Liver (tissue), 9 donors: Measurements from ENCODE around the gene COLEC12. TPM values are rescaled to one million over a fixed set of nuclear protein-coding genes. Genes with fewer than 3 reads are reported as not detected.

Experiments used
- DNase-seq: peaks from one replicate; pipeline ENCODE4 v3.0.0-alpha.2; 2017; ENCODE audit warnings: low spot score
- H3K27ac ChIP-seq, 2 donors: one replicate each; pipeline ENCODE4 v1.7.0; 2013; ENCODE audit warnings: inconsistent platforms in 2 of 2, low read length in 2 of 2, control low read depth in 1 of 2, low read depth in 1 of 2, mild to moderate bottlenecking in 1 of 2
- H3K27me3 ChIP-seq, 4 donors: one replicate each; pipeline versions ENCODE4 v1.6.1 to v1.7.0; 2013; ENCODE audit warnings: low read length in 3 of 4, inconsistent platforms in 1 of 4, mild to moderate bottlenecking in 1 of 4, moderate library complexity in 1 of 4; ENCODE audit not compliant: control insufficient read depth in 4 of 4, insufficient read depth in 4 of 4
- H3K36me3 ChIP-seq, 4 donors: one replicate each; pipeline versions ENCODE4 v1.6.1 to v1.7.0; 2013; ENCODE audit warnings: low read length in 3 of 4, mild to moderate bottlenecking in 3 of 4, low read depth in 1 of 4, moderate library complexity in 1 of 4; ENCODE audit not compliant: control insufficient read depth in 4 of 4, insufficient read depth in 3 of 4
- H3K4me1 ChIP-seq, 4 donors: one replicate each; pipeline versions ENCODE4 v1.6.1 to v1.7.0; 2013; ENCODE audit warnings: low read length in 3 of 4, mild to moderate bottlenecking in 3 of 4, moderate library complexity in 1 of 4; ENCODE audit not compliant: control insufficient read depth in 4 of 4, insufficient read depth in 4 of 4
- H3K4me3 ChIP-seq, 3 donors: one replicate each; pipeline versions ENCODE4 v1.6.1 to v1.7.0; 2013; ENCODE audit warnings: low read length in 3 of 3, control low read depth in 1 of 3, low read depth in 1 of 3, mild to moderate bottlenecking in 1 of 3
- H3K9ac ChIP-seq, 2 donors: one replicate each; pipeline ENCODE4 v1.7.0; 2013; ENCODE audit warnings: low read length in 2 of 2, mild to moderate bottlenecking in 2 of 2, moderate library complexity in 2 of 2, control low read depth in 1 of 2, low read depth in 1 of 2
- H3K9me3 ChIP-seq, 4 donors: one replicate each; pipeline versions ENCODE4 v1.6.1 to v1.7.0; 2013; ENCODE audit warnings: low read length in 3 of 4; ENCODE audit not compliant: control insufficient read depth in 4 of 4
- EGR1 ChIP-seq, 2 donors: IDR thresholded peaks; 2 replicates each; pipeline ENCODE4 v1.6.1; 2016 to 2018; ENCODE audit warnings: antibody characterized with exemption in 2 of 2, low read depth in 2 of 2
- FOXA1 ChIP-seq: IDR thresholded peaks from 2 replicates; pipeline ENCODE4 v1.6.1; 2016; ENCODE audit warnings: antibody characterized with exemption
- FOXA2 ChIP-seq: IDR thresholded peaks from 2 replicates; pipeline ENCODE4 v1.6.1; 2016; ENCODE audit warnings: antibody characterized with exemption
- GABPA ChIP-seq, 2 donors: IDR thresholded peaks in 1 of 2; conservative IDR thresholded peaks in 1 of 2; 2 replicates each; pipeline ENCODE4 v1.6.1; 2016; ENCODE audit warnings: antibody characterized with exemption in 2 of 2, mild to moderate bottlenecking in 1 of 2, moderate library complexity in 1 of 2
- HNF4A ChIP-seq, 2 donors: conservative IDR thresholded peaks; 2 replicates each; pipeline ENCODE4 v1.6.1; 2016; ENCODE audit warnings: antibody characterized with exemption in 2 of 2, mild to moderate bottlenecking in 2 of 2
- HNF4G ChIP-seq: IDR thresholded peaks from 2 replicates; pipeline ENCODE4 v1.6.1; 2016; ENCODE audit warnings: antibody characterized with exemption
- JUND ChIP-seq, 2 donors: IDR thresholded peaks; 2 replicates each; pipeline ENCODE4 v1.6.1; 2016; ENCODE audit warnings: antibody characterized with exemption in 2 of 2
- NR2F2 ChIP-seq: IDR thresholded peaks from 2 replicates; pipeline ENCODE4 v1.6.1; 2016; ENCODE audit warnings: antibody characterized with exemption
- RAD21 ChIP-seq, 2 donors: IDR thresholded peaks; 2 replicates each; pipeline ENCODE4 v1.6.1; 2016; ENCODE audit warnings: antibody characterized with exemption in 2 of 2, mild to moderate bottlenecking in 2 of 2
- REST ChIP-seq: IDR thresholded peaks from 2 replicates; pipeline ENCODE4 v1.6.1; 2016; ENCODE audit warnings: antibody characterized with exemption, mild to moderate bottlenecking
- RXRA ChIP-seq, 2 donors: IDR thresholded peaks; 2 replicates each; pipeline ENCODE4 v1.6.1; 2017 to 2018; ENCODE audit warnings: antibody characterized with exemption in 2 of 2, mild to moderate bottlenecking in 1 of 2
- SP1 ChIP-seq: IDR thresholded peaks from 2 replicates; pipeline ENCODE4 v1.6.1; 2018; ENCODE audit warnings: antibody characterized with exemption, mild to moderate bottlenecking
- TAF1 ChIP-seq: conservative IDR thresholded peaks from 2 replicates; pipeline ENCODE4 v1.6.1; 2016; ENCODE audit warnings: antibody characterized with exemption, mild to moderate bottlenecking
- YY1 ChIP-seq: IDR thresholded peaks from 2 replicates; pipeline ENCODE4 v1.6.1; 2016; ENCODE audit warnings: antibody characterized with exemption, mild to moderate bottlenecking
- ZBTB33 ChIP-seq: IDR thresholded peaks from 2 replicates; pipeline ENCODE4 v1.6.1; 2016; ENCODE audit warnings: antibody characterized with exemption
- WGBS: extraction: QIAGEN DNeasy Blood & Tissue Kit; methylation state at CpG from one replicate; pipeline ENCODE4 v1.1.7; 2013; 5-methylcytosine and 5-hydroxymethylcytosine counted together
- polyA plus RNA-seq, 2 donors: library from polyadenylated mRNA; stranded (reverse) in 1 of 2; unstranded in 1 of 2; fragments of 200-250 nt in 1 of 2; fragments of >200 nt in 1 of 2; fragmentation: Nextera tagmentation in 1 of 2; extraction: Ambion mirVana in 1 of 2; gene quantifications; one replicate each; pipeline versions ENCODE4 v1.2.1 to v1.2.3, GENCODE V29; 2013 to 2015
- total RNA-seq, 2 donors: library from RNA; depleted of rRNA; stranded (reverse); fragments of >200 nt; gene quantifications; one replicate each; pipeline ENCODE4 v1.2.3, GENCODE V29; 2014
- donor health status: healthy.
- donor health status: healthy.
- donor health status: healthy.
- donor health status: healthy.
- donor health status: healthy.

COLEC12 gene
- total and polyA plus RNA-seq, 4 donors: 0.03 to 1.6 (median 0.28) TPM

- Histone ChIP-seq H3K27me3 (peaks cover 0 to 3% (median 0%) of the 10 kb centered on the region in 4 donors), H3K4me1 (no peaks in the 10 kb centered on the region), H3K36me3 (no peaks in the 10 kb centered on the region), H3K4me3 (no peak overlapping the region), H3K27ac (no peak overlapping the region), H3K9me3 (peaks cover 0 to 1% (median 0%) of the 10 kb centered on the region in 4 donors), H3K9ac (no peak overlapping the region)
- 96% methylated on average over 1 of the region's 1 CpG for WGBS
- no peak for DNase-seq
- TF ChIP-seq FOXA2: no peak
Measured at GRCh38 chr18:408367-408766, 92.1 kb downstream of the COLEC12 start.

GRCh38 chr18:407626-408224 lies 92.8 kb downstream of the COLEC12 start:
- H3K4me3 ChIP-seq: no peak overlapping the region
- 82% methylated on average over 4 of the region's 4 CpGs for WGBS
- H3K4me1 ChIP-seq: no peaks in the 10 kb centered on the region
- peaks cover 0 to 1% (median 0%) of the 10 kb centered on the region in 4 donors for H3K9me3 ChIP-seq
- H3K27me3 ChIP-seq: peaks cover 0 to 3% (median 0%) of the 10 kb centered on the region in 4 donors
- H3K36me3 ChIP-seq: no peaks in the 10 kb centered on the region
- H3K27ac ChIP-seq: no peak overlapping the region
- H3K9ac ChIP-seq: no peak overlapping the region
- DNase-seq: no peak
- TF ChIP-seq EGR1 (IDR thresholded peaks at IDR 0.05; ENCODE audit: low read depth in 2 of 2): no peak
- no peak for TF ChIP-seq RXRA (IDR thresholded peaks at IDR 0.05)
- no peak for TF ChIP-seq YY1
- no peak for TF ChIP-seq JUND (IDR thresholded peaks at IDR 0.05)
- no peak for TF ChIP-seq REST
- no peak for TF ChIP-seq TAF1
- TF ChIP-seq HNF4A (conservative IDR thresholded peaks at IDR 0.05): no peak
- no peak for TF ChIP-seq FOXA1
- no peak for TF ChIP-seq GABPA (IDR thresholded peaks at IDR 0.05 in 1 of 2, conservative IDR thresholded peaks at IDR 0.05 in 1 of 2)
- TF ChIP-seq ZBTB33: no peak
- no peak for TF ChIP-seq SP1
- TF ChIP-seq RAD21 (IDR thresholded peaks at IDR 0.05): no peak
- no peak for TF ChIP-seq HNF4G

GRCh38 chr18:407191-407590 lies 93.3 kb downstream of the COLEC12 start:
- H3K36me3 ChIP-seq: no peaks in the 10 kb centered on the region
- no peak for TF ChIP-seq HNF4G
- TF ChIP-seq NR2F2: no peak
- no peak for TF ChIP-seq GABPA (IDR thresholded peaks at IDR 0.05 in 1 of 2, conservative IDR thresholded peaks at IDR 0.05 in 1 of 2)
- TF ChIP-seq RAD21 (IDR thresholded peaks at IDR 0.05): no peak
- peaks cover 0 to 3% (median 0%) of the 10 kb centered on the region in 4 donors for H3K27me3 ChIP-seq
- H3K4me1 ChIP-seq: no peaks in the 10 kb centered on the region
- no peak overlapping the region for H3K9ac ChIP-seq
- WGBS: 96% methylated on average over 3 of the region's 3 CpGs
- no peak for DNase-seq
- H3K9me3 ChIP-seq: peaks cover 0 to 1% (median 0%) of the 10 kb centered on the region in 4 donors
- H3K4me3 ChIP-seq: no peak overlapping the region
- H3K27ac ChIP-seq: no peak overlapping the region
